8988T (cell line): ENCODE measurements around the gene CFAP61.
"Not testable (repeated sequence)": the region's sequence is repeated elsewhere in the genome, so short reads cannot be mapped to it uniquely, and the experiment has no call there.

Source experiments
- DNase-seq: peaks from one replicate; pipeline ENCODE4 v3.0.0; 2011

CFAP61 gene

DNA sequence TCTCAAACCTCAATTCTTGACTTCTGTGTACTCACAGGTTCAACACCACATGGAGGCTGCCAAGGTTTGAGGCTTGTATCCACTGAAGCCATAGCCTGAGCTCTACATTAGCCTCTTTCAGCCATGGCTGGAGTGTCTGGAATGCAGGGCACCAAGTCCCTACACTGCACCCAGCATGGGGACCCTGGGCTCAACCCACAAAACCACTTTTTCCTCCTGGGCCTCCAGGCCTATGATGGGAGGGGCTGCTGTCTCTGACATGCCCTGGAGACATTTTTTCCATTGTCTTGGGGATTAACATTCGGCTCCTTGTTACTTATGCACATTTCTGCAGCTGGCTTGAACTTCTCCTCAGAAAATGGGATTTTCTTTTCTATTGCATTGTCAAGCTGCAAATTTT, 192.1 kb downstream of the CFAP61 start:
- not testable (repeated sequence) for DNase-seq

DNA sequence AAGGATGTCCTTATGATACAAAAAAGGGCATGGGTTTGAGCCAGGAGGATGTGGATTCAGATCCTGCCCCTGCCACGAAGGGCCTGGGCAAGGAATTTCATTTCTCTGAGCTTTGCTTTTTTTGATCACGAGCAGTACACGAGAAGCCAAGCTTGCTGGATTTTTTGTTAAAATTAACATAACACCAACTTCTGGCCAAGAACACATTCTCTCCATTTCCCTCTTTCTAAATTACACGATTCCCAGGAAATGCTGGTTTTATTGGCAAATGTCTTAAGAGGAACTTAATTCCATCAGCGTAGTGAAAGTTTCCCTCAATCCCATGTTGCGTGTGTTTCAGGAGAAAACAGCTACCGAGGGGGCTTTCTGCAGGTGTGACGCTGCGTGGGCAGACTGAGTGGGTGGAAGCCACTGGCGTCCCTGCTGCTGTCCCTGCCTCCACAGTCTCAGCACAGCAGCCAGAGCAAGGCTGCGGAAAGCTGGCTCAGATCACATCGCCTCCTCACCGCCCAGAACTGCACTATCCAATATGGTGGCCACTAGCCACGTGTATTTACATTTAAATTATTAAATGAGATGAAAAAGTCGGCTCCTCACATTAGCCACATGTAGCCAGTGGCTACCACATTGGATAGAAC, 194.8 kb downstream of the CFAP61 start:
- DNase-seq, result no peak

DNA sequence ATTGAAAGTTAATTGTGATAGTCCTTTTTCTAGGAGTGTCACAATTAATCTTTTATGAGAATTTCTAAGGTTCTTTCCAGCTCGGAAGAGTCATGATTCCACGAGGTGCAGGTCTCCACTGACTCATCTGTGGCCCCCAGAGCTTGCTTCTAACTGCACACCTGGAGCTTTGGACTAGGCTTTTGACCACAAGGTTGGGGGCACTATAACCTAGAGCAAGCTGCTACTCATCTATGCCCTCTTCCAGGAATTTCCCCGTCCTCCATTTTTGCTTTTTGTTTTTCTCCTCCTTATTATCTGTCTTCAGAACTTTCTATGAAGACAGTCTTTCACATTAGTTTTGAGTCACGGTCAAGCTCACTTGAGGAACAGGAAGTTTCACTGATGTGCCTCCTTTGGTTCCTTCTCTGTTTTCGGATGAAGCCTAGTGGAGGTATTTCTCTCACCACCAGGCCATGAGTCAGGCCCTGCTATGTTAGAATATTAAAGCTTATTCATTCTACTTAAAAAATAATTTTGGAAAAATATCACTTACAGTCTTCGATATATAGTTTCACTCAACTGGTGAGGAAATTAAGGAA, 196.4 kb downstream of the CFAP61 start:
- no peak for DNase-seq

- no peak for DNase-seq
These were observed 199.0 kb downstream of the CFAP61 start for GRCh38 chr20:20251317-20251716.

- DNase-seq, result no peak
These were observed 199.5 kb downstream of the CFAP61 start for GRCh38 chr20:20251836-20252235.

GRCh38 chr20:20253039-20253743, 200.9 kb downstream of the CFAP61 start:
- no peak for DNase-seq

DNA sequence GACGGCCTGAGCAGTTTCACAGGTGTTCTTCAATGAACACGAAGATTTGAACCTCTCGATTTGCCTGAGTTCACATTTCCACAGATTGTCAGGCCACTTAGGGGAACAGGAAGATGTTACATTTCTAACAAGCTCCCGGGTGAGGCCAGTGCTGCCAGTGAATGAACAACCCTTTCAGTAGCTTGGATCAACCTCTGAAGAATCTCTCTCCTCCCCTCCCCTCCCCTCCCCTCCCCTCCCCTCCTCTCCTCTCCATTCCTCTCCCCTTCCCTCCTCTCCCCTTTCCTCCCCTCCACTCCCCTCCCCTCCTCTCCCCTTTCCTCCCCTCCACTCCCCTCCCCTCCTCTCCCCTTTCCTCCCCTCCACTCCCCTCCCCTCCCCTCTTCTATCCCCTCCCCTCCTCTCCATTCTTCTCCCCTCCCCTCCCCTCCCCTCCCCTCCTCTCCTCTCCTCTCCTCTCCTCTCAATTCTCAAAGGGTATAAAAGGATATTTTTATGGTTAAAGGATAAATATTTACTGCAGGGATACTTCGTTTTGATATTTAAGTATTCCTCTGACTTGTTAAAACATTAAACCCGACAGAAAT, 201.5 kb downstream of the CFAP61 start:
- no peak for DNase-seq

GRCh38 chr20:20255099-20255498, 202.8 kb downstream of the CFAP61 start:
- no peak for DNase-seq

DNA sequence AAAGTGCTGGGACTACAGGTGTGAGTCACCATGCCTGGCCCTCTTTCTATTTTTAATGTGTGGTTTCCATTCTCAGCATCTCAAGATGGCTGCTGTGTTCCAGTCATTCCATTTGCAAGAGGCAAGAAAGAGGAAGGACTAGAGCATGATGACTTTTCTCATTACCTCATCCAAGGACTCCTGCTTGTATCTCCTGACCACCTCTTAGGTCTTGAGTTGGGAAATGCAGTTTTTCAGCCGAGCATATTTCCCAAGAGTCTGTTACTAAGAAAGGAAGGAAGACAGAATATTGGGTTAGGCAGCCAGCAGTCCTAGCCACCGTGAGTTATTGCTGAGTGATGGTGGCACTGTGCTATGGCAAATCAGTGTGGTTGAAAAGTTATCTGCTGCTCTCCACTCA, 207.2 kb downstream of the CFAP61 start:
- DNase-seq, result no peak

DNA sequence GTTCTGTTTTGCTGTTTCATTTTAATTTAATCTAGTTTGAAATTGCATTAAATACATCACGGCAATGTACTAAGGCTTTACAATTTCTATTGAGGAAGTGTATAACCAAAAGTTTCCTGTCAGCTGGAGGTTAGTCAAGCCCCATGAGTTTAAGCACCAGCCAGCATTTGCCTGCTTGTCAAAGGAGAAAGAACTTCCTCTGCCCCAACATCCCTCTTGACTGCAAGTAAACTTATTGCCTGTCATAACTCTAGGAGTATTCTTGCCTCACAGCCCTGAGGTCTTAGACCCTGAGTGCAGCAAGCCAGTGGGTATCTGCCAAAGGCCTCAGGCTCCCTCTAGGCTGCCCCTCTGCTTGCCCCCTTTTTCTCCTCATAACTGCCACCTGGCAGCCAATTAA, 208.8 kb downstream of the CFAP61 start:
- DNase-seq, result no peak

DNA sequence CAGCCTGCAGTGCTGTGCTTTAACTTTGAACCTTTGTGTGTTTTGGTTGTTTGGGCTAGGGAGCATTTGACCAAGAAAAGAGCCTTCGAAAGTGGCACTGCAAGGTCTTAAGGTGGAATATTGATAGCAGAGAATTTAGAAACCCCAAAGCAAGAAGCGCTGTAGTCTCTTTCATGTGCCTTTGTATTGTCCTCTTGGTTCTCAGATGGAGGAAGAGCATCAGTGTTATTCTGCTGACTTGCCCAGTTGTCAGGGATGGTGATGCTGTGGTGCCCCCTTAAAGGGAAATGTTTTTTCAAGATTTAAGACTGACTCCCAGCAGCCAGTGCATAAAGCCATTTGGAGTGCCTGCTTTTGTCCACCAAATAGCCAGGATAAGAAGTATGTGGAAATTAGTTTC, 212.9 kb downstream of the CFAP61 start:
- DNase-seq, result no peak

GRCh38 chr20:20266552-20266951, 214.2 kb downstream of the CFAP61 start:
- DNase-seq, result no peak

- no peak for DNase-seq
These were observed 215.5 kb downstream of the CFAP61 start for GRCh38 chr20:20267685-20268370.

- no peak for DNase-seq
These were observed 218.9 kb downstream of the CFAP61 start for GRCh38 chr20:20271271-20271670.

DNA sequence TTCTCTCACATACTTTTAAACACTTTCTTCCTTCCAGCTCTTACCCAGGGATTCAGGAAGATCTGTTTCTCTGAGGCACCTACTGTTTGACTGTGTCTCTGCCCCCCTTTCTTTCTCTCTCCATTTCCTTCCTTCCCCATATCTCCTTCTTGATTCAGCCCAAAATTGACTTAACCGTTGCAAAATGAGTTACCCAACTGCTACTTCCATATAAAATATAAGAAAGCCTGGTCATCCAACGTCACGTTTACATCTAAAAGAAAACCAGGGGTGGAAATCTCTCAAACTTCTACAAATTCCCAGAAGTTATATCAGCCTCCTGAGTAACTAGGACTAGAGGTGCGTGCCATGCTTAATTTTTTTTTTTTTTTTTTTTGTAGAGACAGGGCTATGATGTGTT, 220.4 kb downstream of the CFAP61 start:
- DNase-seq, result no peak

- DNase-seq, result no peak
These were observed 221.0 kb downstream of the CFAP61 start for GRCh38 chr20:20273286-20273685.

- DNase-seq, result no peak
These were observed 222.5 kb downstream of the CFAP61 start for GRCh38 chr20:20274821-20275220.

- DNase-seq, result no peak
These were observed 223.3 kb downstream of the CFAP61 start for GRCh38 chr20:20275636-20276035.

DNA sequence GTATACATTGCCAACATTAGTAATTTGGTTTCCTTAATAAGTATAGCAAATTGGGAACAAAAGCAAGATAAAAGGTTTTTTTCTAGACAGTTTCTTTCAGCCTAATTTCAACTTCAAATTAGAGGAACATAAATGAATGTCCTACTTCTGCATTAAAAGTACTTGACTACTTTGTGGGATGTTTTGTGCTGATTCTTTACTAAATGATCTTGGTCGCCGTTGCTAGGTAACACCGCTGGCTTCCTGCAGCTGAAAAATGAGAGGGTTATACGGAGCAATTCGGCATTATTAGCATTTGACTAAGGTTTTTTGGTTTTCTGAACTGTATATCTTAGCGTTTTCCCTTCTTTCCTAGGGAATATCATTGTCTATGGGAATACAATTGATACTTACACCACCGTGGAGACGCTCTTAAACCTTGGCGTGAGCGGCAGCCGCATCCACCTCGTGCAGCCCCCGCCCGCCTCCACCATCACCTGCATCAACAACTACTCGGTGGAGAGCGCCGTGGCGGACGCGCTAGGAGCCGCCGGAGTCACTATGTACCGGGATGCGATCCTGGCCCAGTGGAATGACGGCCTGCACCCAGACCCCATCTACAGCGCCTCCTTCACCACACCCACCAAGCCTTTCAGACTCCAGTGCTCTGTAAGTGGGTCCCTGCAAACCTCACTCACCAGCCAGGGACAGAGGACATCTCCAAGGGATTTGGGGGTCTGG, 224.6 kb downstream of the CFAP61 start:
- no peak for DNase-seq

DNA sequence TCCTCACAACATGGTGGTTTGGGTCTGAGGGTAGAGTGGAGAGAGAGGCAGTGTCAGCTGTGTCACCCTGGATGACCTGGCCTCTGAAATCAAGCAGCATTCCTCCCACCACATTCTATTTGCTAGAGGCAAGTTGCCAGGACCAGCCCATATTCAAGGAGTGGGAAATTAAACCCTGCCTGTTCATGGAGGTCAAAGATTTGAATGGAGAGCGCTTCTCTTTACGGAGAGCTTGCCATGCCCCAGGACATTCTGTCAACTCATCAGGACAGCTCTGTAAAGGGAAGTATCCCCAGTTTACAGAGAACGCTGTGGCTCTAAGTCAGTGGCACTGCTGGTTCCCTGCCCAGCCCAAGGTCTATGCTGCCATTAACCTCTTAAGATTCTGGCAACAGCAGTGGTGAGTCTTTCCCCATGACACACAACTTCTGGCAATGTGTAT, 225.6 kb downstream of the CFAP61 start:
- no peak for DNase-seq

DNA sequence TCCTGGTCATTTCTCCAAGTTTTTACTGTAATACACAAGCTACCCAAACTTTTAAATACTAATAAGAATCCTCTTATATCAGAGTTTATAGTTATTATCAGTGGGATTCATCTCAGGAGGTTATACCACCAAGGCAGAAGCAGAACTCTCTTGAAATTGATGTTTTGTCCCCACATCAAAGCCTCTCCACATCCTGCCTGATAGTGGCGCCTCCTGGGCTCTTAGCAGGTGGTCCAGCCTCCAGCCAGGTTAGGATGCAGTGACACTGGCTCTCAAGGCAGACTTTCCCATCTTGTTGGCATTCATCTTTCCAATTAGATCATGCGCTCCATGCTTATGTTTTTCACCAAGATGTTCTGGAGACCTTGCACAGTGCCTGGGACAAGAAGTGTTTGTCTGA, 233.7 kb downstream of the CFAP61 start:
- DNase-seq, result no peak

- DNase-seq, result no peak
These were observed 237.0 kb downstream of the CFAP61 start for GRCh38 chr20:20289331-20289730.

- no peak for DNase-seq
These were observed 240.1 kb downstream of the CFAP61 start for GRCh38 chr20:20292472-20292871.
